Measurements from ENCODE around the gene TMEM215.

Gene TMEM215

GRCh38 chr9:32832346-32832745 lies 49.0 kb downstream of the TMEM215 start:
- intact Hi-C loops (cut with DNase I): no loop called here
- no peak for DNase-seq
